ENCODE data around the gene EIF1.
A peak's percentile ranks its signal among the peaks of the same experiment; 100 is the strongest.

Gene EIF1

GRCh38 chr17:41736983-41737679, 48.4 kb downstream of the EIF1 start:
- Histone ChIP-seq H3K9me3 (ENCODE audit: control insufficient read depth, low read length) (no peaks in the 10 kb centered on the region), H3K27ac (ENCODE audit: insufficient read depth, low read length, poor library complexity, severe bottlenecking) (no peak overlapping the region), H3K4me3 (ENCODE audit: insufficient read depth, low read depth, low read length, poor library complexity, severe bottlenecking) (no peak overlapping the region), H3K36me3 (ENCODE audit: control insufficient read depth, insufficient read depth, low read length) (no peaks in the 10 kb centered on the region), H3K4me1 (ENCODE audit: control insufficient read depth, insufficient read depth, low read length, poor library complexity, severe bottlenecking) (peaks cover 10% of the 10 kb centered on the region), H3K27me3 (replicated peaks; ENCODE audit: control insufficient read depth, insufficient read depth, low read length, poor library complexity, severe bottlenecking) (peaks cover 30% of the 10 kb centered on the region)
- no peak for DNase-seq

- Histone ChIP-seq H3K4me1 (ENCODE audit: control insufficient read depth, insufficient read depth, low read length, poor library complexity, severe bottlenecking) (peaks cover 10% of the 10 kb centered on the region), H3K36me3 (ENCODE audit: control insufficient read depth, insufficient read depth, low read length) (no peaks in the 10 kb centered on the region), H3K4me3 (ENCODE audit: insufficient read depth, low read depth, low read length, poor library complexity, severe bottlenecking) (no peak overlapping the region), H3K27ac (ENCODE audit: insufficient read depth, low read length, poor library complexity, severe bottlenecking) (no peak overlapping the region), H3K27me3 (replicated peaks; ENCODE audit: control insufficient read depth, insufficient read depth, low read length, poor library complexity, severe bottlenecking) (peaks cover 28% of the 10 kb centered on the region), H3K9me3 (ENCODE audit: control insufficient read depth, low read length) (no peaks in the 10 kb centered on the region)
- no peak for DNase-seq
These were observed 49.0 kb downstream of the EIF1 start for GRCh38 chr17:41737680-41738023.

- DNase-seq: peak; percentile 56 to 63 (median 58)
- Histone ChIP-seq H3K4me3 (ENCODE audit: insufficient read depth, low read depth, low read length, poor library complexity, severe bottlenecking) (no peak overlapping the region), H3K4me1 (ENCODE audit: control insufficient read depth, insufficient read depth, low read length, poor library complexity, severe bottlenecking) (peaks cover 10% of the 10 kb centered on the region), H3K27me3 (replicated peaks; ENCODE audit: control insufficient read depth, insufficient read depth, low read length, poor library complexity, severe bottlenecking) (peaks cover 26% of the 10 kb centered on the region), H3K36me3 (ENCODE audit: control insufficient read depth, insufficient read depth, low read length) (no peaks in the 10 kb centered on the region), H3K27ac (ENCODE audit: insufficient read depth, low read length, poor library complexity, severe bottlenecking) (no peak overlapping the region), H3K9me3 (ENCODE audit: control insufficient read depth, low read length) (no peaks in the 10 kb centered on the region)
These were observed 49.6 kb downstream of the EIF1 start for GRCh38 chr17:41738077-41738800.

GRCh38 chr17:41738801-41739112, 50.1 kb downstream of the EIF1 start:
- Histone ChIP-seq H3K27ac (ENCODE audit: insufficient read depth, low read length, poor library complexity, severe bottlenecking) (no peak overlapping the region), H3K27me3 (replicated peaks; ENCODE audit: control insufficient read depth, insufficient read depth, low read length, poor library complexity, severe bottlenecking) (peaks cover 25% of the 10 kb centered on the region), H3K4me1 (ENCODE audit: control insufficient read depth, insufficient read depth, low read length, poor library complexity, severe bottlenecking) (peaks cover 10% of the 10 kb centered on the region), H3K9me3 (ENCODE audit: control insufficient read depth, low read length) (no peaks in the 10 kb centered on the region), H3K4me3 (ENCODE audit: insufficient read depth, low read depth, low read length, poor library complexity, severe bottlenecking) (no peak overlapping the region), H3K36me3 (ENCODE audit: control insufficient read depth, insufficient read depth, low read length) (no peaks in the 10 kb centered on the region)
- DNase-seq: no peak

GRCh38 chr17:41739661-41740352, 51.1 kb downstream of the EIF1 start:
- peaks cover 5% of the 10 kb centered on the region for H3K4me1 ChIP-seq (ENCODE audit: control insufficient read depth, insufficient read depth, low read length, poor library complexity, severe bottlenecking)
- H3K9me3 ChIP-seq (ENCODE audit: control insufficient read depth, low read length): no peaks in the 10 kb centered on the region
- no peaks in the 10 kb centered on the region for H3K36me3 ChIP-seq (ENCODE audit: control insufficient read depth, insufficient read depth, low read length)
- no peak overlapping the region for H3K27ac ChIP-seq (ENCODE audit: insufficient read depth, low read length, poor library complexity, severe bottlenecking)
- H3K4me3 ChIP-seq (ENCODE audit: insufficient read depth, low read depth, low read length, poor library complexity, severe bottlenecking): no peak overlapping the region
- peaks cover 15% of the 10 kb centered on the region for H3K27me3 ChIP-seq (replicated peaks; ENCODE audit: control insufficient read depth, insufficient read depth, low read length, poor library complexity, severe bottlenecking)
- DNase-seq: no peak

GRCh38 chr17:41740506-41740905, 51.8 kb downstream of the EIF1 start:
- no peak overlapping the region for H3K4me3 ChIP-seq (ENCODE audit: insufficient read depth, low read depth, low read length, poor library complexity, severe bottlenecking)
- H3K27me3 ChIP-seq (replicated peaks; ENCODE audit: control insufficient read depth, insufficient read depth, low read length, poor library complexity, severe bottlenecking): peaks cover 12% of the 10 kb centered on the region
- no peak overlapping the region for H3K27ac ChIP-seq (ENCODE audit: insufficient read depth, low read length, poor library complexity, severe bottlenecking)
- H3K4me1 ChIP-seq (ENCODE audit: control insufficient read depth, insufficient read depth, low read length, poor library complexity, severe bottlenecking): peaks cover 4% of the 10 kb centered on the region
- DNase-seq: no peak
- no peaks in the 10 kb centered on the region for H3K9me3 ChIP-seq (ENCODE audit: control insufficient read depth, low read length)
- no peaks in the 10 kb centered on the region for H3K36me3 ChIP-seq (ENCODE audit: control insufficient read depth, insufficient read depth, low read length)

GRCh38 chr17:41741709-41742108, 53.0 kb downstream of the EIF1 start:
- Histone ChIP-seq H3K27me3 (replicated peaks; ENCODE audit: control insufficient read depth, insufficient read depth, low read length, poor library complexity, severe bottlenecking) (peaks cover 9% of the 10 kb centered on the region), H3K9me3 (ENCODE audit: control insufficient read depth, low read length) (no peaks in the 10 kb centered on the region), H3K4me3 (ENCODE audit: insufficient read depth, low read depth, low read length, poor library complexity, severe bottlenecking) (no peak overlapping the region), H3K36me3 (ENCODE audit: control insufficient read depth, insufficient read depth, low read length) (no peaks in the 10 kb centered on the region), H3K27ac (ENCODE audit: insufficient read depth, low read length, poor library complexity, severe bottlenecking) (no peak overlapping the region), H3K4me1 (ENCODE audit: control insufficient read depth, insufficient read depth, low read length, poor library complexity, severe bottlenecking) (peaks cover 4% of the 10 kb centered on the region)
- no peak for DNase-seq
